ENCODE results near the gene PIP5K1B.

PIP5K1B gene

GRCh38 chr9:68841276-68842052, 136.4 kb downstream of the PIP5K1B start:
- no peak for TF ChIP-seq CTCF (IDR thresholded peaks at IDR 0.05; ENCODE audit: insufficient read depth, low read depth, low read length, missing control alignments)
- H3K4me3 ChIP-seq (ENCODE audit: low read depth, low read length): no peak overlapping the region
- DNase-seq (ENCODE audit: low read depth): no peak

GRCh38 chr9:68842568-68842967, 137.5 kb downstream of the PIP5K1B start:
- DNase-seq (ENCODE audit: low read depth): no peak
- no peak for TF ChIP-seq CTCF (IDR thresholded peaks at IDR 0.05; ENCODE audit: insufficient read depth, low read depth, low read length, missing control alignments)
- H3K4me3 ChIP-seq (ENCODE audit: low read depth, low read length): no peak overlapping the region

- TF ChIP-seq CTCF (IDR thresholded peaks at IDR 0.05; ENCODE audit: insufficient read depth, low read depth, low read length, missing control alignments): no peak
- no peak for DNase-seq (ENCODE audit: low read depth)
- no peak overlapping the region for H3K4me3 ChIP-seq (ENCODE audit: low read depth, low read length)
Measured at GRCh38 chr9:68843239-68843638, 138.2 kb downstream of the PIP5K1B start.

GRCh38 chr9:68844157-68844556, 139.1 kb downstream of the PIP5K1B start:
- H3K4me3 ChIP-seq (ENCODE audit: low read depth, low read length): no peak overlapping the region
- no peak for TF ChIP-seq CTCF (IDR thresholded peaks at IDR 0.05; ENCODE audit: insufficient read depth, low read depth, low read length, missing control alignments)
- no peak for DNase-seq (ENCODE audit: low read depth)

- peak overlapping the region; percentile 5; the same call in 1 of the 2 replicates for H3K4me3 ChIP-seq (ENCODE audit: low read depth, low read length)
- DNase-seq (ENCODE audit: low read depth): peak; percentile 76
- TF ChIP-seq CTCF (IDR thresholded peaks at IDR 0.05; ENCODE audit: insufficient read depth, low read depth, low read length, missing control alignments): peak; percentile 65
Measured at GRCh38 chr9:68844631-68845612, 139.9 kb downstream of the PIP5K1B start.

- no peak overlapping the region for H3K4me3 ChIP-seq (ENCODE audit: low read depth, low read length)
- TF ChIP-seq CTCF (IDR thresholded peaks at IDR 0.05; ENCODE audit: insufficient read depth, low read depth, low read length, missing control alignments): no peak
- peak; percentile 53 for DNase-seq (ENCODE audit: low read depth)
Measured at GRCh38 chr9:68847765-68848164, 142.7 kb downstream of the PIP5K1B start.

Measured in GM12865 (cell line).